Stimulated activated CD8-positive, alpha-beta memory T cell treated with anti-CD3 and anti-CD28 coated beads, Interleukin-12 subunit alpha, Interleukin-12 subunit beta, amount 100 ng/mL, for 24 hours (primary cell): ENCODE results near the gene JAKMIP1.

Experiments used
- DNase-seq: peaks from one replicate; pipeline ENCODE4 v3.0.0-alpha.2; 2020; ENCODE audit errors: extremely low read depth

Gene JAKMIP1

GRCh38 chr4:6180841-6181631 is 19.3 kb downstream of the JAKMIP1 start:
- DNase-seq, result no peak

- DNase-seq, result no peak
Measured at GRCh38 chr4:6179362-6179761, 21.0 kb downstream of the JAKMIP1 start.

- no peak for DNase-seq
Measured at GRCh38 chr4:6178757-6179156, 21.6 kb downstream of the JAKMIP1 start.

- DNase-seq, result no peak
Measured at GRCh38 chr4:6177587-6178197, 22.7 kb downstream of the JAKMIP1 start.

- DNase-seq, result no peak
Measured at GRCh38 chr4:6175426-6175825, 24.9 kb downstream of the JAKMIP1 start.

GRCh38 chr4:6172927-6173200 is 27.5 kb downstream of the JAKMIP1 start:
- DNase-seq, result no peak

GRCh38 chr4:6172093-6172926 is 28.0 kb downstream of the JAKMIP1 start:
- no peak for DNase-seq

- DNase-seq, result no peak
Measured at GRCh38 chr4:6169239-6169638, 31.1 kb downstream of the JAKMIP1 start.

- DNase-seq, result no peak
Measured at GRCh38 chr4:6165766-6166165, 34.6 kb downstream of the JAKMIP1 start.

GRCh38 chr4:6162885-6163284 is 37.5 kb downstream of the JAKMIP1 start:
- DNase-seq, result no peak

GRCh38 chr4:6161921-6162464 is 38.4 kb downstream of the JAKMIP1 start:
- no peak for DNase-seq

- no peak for DNase-seq
Measured at GRCh38 chr4:6160536-6160935, 39.8 kb downstream of the JAKMIP1 start.

- no peak for DNase-seq
Measured at GRCh38 chr4:6157926-6158325, 42.4 kb downstream of the JAKMIP1 start.

GRCh38 chr4:6155996-6156750 is 44.2 kb downstream of the JAKMIP1 start:
- DNase-seq, result no peak

- DNase-seq, result no peak
Measured at GRCh38 chr4:6154875-6155274, 45.5 kb downstream of the JAKMIP1 start.

GRCh38 chr4:6153874-6154273 is 46.5 kb downstream of the JAKMIP1 start:
- DNase-seq, result no peak

- DNase-seq, result no peak
Measured at GRCh38 chr4:6152869-6153705, 47.3 kb downstream of the JAKMIP1 start.

GRCh38 chr4:6150046-6150735 is 50.2 kb downstream of the JAKMIP1 start:
- no peak for DNase-seq

GRCh38 chr4:6148506-6149205 is 51.7 kb downstream of the JAKMIP1 start:
- no peak for DNase-seq

GRCh38 chr4:6147441-6147840 is 52.9 kb downstream of the JAKMIP1 start:
- no peak for DNase-seq
